IMR-90 (cell line): ENCODE data around the gene CTBP2.

ENCODE experiments used
- CEBPB ChIP-seq: IDR thresholded peaks from 2 replicates; pipeline ENCODE4 v1.6.1; 2012; ENCODE audit warnings: low read depth, low read length, improper control_type of control experiment
- POLR2A ChIP-seq: IDR thresholded peaks from 2 replicates; pipeline ENCODE4 v1.6.1; 2012; ENCODE audit warnings: mild to moderate bottlenecking, low read depth, low read length
- TF ChIP-seq, protein P1 (sequence below): conservative IDR thresholded peaks from 2 replicates; pipeline ENCODE4 v1.5.1; 2012; ENCODE audit warnings: mild to moderate bottlenecking, low read depth, low read length, improper control_type of control experiment

- TF ChIP-seq, protein P1, sequence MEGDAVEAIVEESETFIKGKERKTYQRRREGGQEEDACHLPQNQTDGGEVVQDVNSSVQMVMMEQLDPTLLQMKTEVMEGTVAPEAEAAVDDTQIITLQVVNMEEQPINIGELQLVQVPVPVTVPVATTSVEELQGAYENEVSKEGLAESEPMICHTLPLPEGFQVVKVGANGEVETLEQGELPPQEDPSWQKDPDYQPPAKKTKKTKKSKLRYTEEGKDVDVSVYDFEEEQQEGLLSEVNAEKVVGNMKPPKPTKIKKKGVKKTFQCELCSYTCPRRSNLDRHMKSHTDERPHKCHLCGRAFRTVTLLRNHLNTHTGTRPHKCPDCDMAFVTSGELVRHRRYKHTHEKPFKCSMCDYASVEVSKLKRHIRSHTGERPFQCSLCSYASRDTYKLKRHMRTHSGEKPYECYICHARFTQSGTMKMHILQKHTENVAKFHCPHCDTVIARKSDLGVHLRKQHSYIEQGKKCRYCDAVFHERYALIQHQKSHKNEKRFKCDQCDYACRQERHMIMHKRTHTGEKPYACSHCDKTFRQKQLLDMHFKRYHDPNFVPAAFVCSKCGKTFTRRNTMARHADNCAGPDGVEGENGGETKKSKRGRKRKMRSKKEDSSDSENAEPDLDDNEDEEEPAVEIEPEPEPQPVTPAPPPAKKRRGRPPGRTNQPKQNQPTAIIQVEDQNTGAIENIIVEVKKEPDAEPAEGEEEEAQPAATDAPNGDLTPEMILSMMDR, result 0 out of 2 replicates have a peak, but pooled peaks have one; percentile 11
- no peak for TF ChIP-seq POLR2A
- TF ChIP-seq CEBPB, result no peak
Observed at GRCh38 chr10:125038637-125039036, 121.7 kb downstream of the CTBP2 start.
